CD14-positive monocyte (primary cell): Measurements from ENCODE around the gene KSR2. TPM values are rescaled to one million over a fixed set of nuclear protein-coding genes. Genes with fewer than 3 reads are reported as not detected.

ENCODE experiments used
- DNase-seq, 3 donors: peaks; one replicate each; pipeline ENCODE4 v3.0.0-alpha.2; 2011 to 2022
- H2AFZ ChIP-seq: 2 replicates; pipeline ENCODE4 v1.6.0; 2012; ENCODE audit warnings: mild to moderate bottlenecking, low read depth, low read length, inconsistent platforms; ENCODE audit not compliant: insufficient read depth, poor library complexity, severe bottlenecking
- H3K27ac ChIP-seq, 2 donors: 1 replicate in 1 of 2; 2 replicates in 1 of 2; pipeline ENCODE4 v1.5.1; 2012 to 2013; ENCODE audit warnings: low read length in 2 of 2, control low read depth in 1 of 2, inconsistent platforms in 1 of 2, low read depth in 1 of 2, mild to moderate bottlenecking in 1 of 2
- H3K27me3 ChIP-seq, 2 donors: one replicate each; pipeline versions ENCODE4 v1.6.0 to v1.6.1; 2011 to 2013; ENCODE audit warnings: low read length in 2 of 2; ENCODE audit not compliant: control insufficient read depth in 2 of 2, insufficient read depth in 2 of 2
- H3K36me3 ChIP-seq, 2 donors: replicated peaks in 1 of 2; 1 replicate in 1 of 2; 2 replicates in 1 of 2; pipeline versions ENCODE4 v1.5.1 to v1.6.1; 2012 to 2013; ENCODE audit warnings: low read length in 2 of 2, control low read depth in 1 of 2, inconsistent platforms in 1 of 2, mild to moderate bottlenecking in 1 of 2; ENCODE audit not compliant: insufficient read depth in 2 of 2, control insufficient read depth in 1 of 2
- H3K4me1 ChIP-seq, 2 donors: 1 replicate in 1 of 2; 2 replicates in 1 of 2; pipeline versions ENCODE4 v1.5.1 to v1.6.1; 2012 to 2013; ENCODE audit warnings: low read length in 2 of 2, control low read depth in 1 of 2, inconsistent platforms in 1 of 2, mild to moderate bottlenecking in 1 of 2, moderate library complexity in 1 of 2; ENCODE audit not compliant: insufficient read depth in 2 of 2, control insufficient read depth in 1 of 2
- H3K4me2 ChIP-seq: replicated peaks from 2 replicates; pipeline ENCODE3; 2012; ENCODE audit warnings: low read length, moderate library complexity, mild to moderate bottlenecking; ENCODE audit not compliant: poor library complexity, severe bottlenecking; ENCODE audit errors: extremely low read depth
- H3K4me3 ChIP-seq, 3 experiments: fragments of 200-600 bp in 1 of 3; sonication (generic) in 1 of 3; replicated peaks in 1 of 3; 1 replicate in 2 of 3; 2 replicates in 1 of 3; pipeline ENCODE4 v1.5.1; 2011 to 2013; ENCODE audit warnings: low read length in 3 of 3, mild to moderate bottlenecking in 3 of 3, control low read depth in 2 of 3, low read depth in 2 of 3, inconsistent platforms in 1 of 3, moderate library complexity in 1 of 3
- H3K79me2 ChIP-seq: 2 replicates; pipeline ENCODE4 v1.6.0; 2012; ENCODE audit warnings: mild to moderate bottlenecking, control low read depth, inconsistent platforms, low read length, moderate library complexity; ENCODE audit not compliant: insufficient read depth
- H3K9ac ChIP-seq: 2 replicates; pipeline ENCODE4 v1.6.0; 2017; ENCODE audit warnings: low read length, mild to moderate bottlenecking; ENCODE audit not compliant: insufficient read depth, poor library complexity, severe bottlenecking
- H3K9me3 ChIP-seq, 2 donors: replicated peaks in 1 of 2; 1 replicate in 1 of 2; 2 replicates in 1 of 2; pipeline versions ENCODE4 v1.5.1 to v1.6.1; 2012 to 2013; ENCODE audit warnings: low read length in 2 of 2, control low read depth in 1 of 2; ENCODE audit not compliant: control insufficient read depth in 1 of 2, insufficient read depth in 1 of 2
- H4K20me1 ChIP-seq: 2 replicates; pipeline ENCODE4 v1.6.0; 2012; ENCODE audit warnings: mild to moderate bottlenecking, low read length, control low read depth, moderate library complexity; ENCODE audit not compliant: insufficient read depth
- H3K27ac Mint-ChIP-seq, 7 donors: one replicate each; pipeline ENCODE4 v1.8.0; 2020; ENCODE audit warnings: mild to moderate bottlenecking in 7 of 7, mixed read lengths in 7 of 7, moderate library complexity in 6 of 7, inconsistent platforms in 2 of 7
- H3K27me3 Mint-ChIP-seq, 3 donors: one replicate each; pipeline ENCODE4 v1.8.0; 2021 to 2022; ENCODE audit warnings: low read depth in 3 of 3, mild to moderate bottlenecking in 3 of 3, mixed read lengths in 3 of 3, moderate library complexity in 3 of 3, inconsistent platforms in 1 of 3
- H3K36me3 Mint-ChIP-seq, 2 donors: one replicate each; pipeline ENCODE4 v1.8.0; 2020; ENCODE audit warnings: mixed read lengths in 2 of 2, inconsistent platforms in 1 of 2, mild to moderate bottlenecking in 1 of 2
- H3K4me1 Mint-ChIP-seq: one replicate; pipeline ENCODE4 v1.8.0; 2020; ENCODE audit warnings: mild to moderate bottlenecking, mixed read lengths
- H3K4me3 Mint-ChIP-seq, 2 donors: one replicate each; pipeline ENCODE4 v1.8.0; 2020; ENCODE audit warnings: mild to moderate bottlenecking in 2 of 2, mixed read lengths in 2 of 2, moderate library complexity in 1 of 2
- H3K9me3 Mint-ChIP-seq, 7 donors: one replicate each; pipeline ENCODE4 v1.8.0; 2020 to 2022; ENCODE audit warnings: mixed read lengths in 7 of 7, mild to moderate bottlenecking in 6 of 7, moderate library complexity in 6 of 7, inconsistent platforms in 2 of 7
- CTCF ChIP-seq: fragments of 200-600 bp; IDR thresholded peaks from one replicate; pipeline ENCODE4 v1.8.0; 2022; ENCODE audit warnings: antibody characterized with exemption, mild to moderate bottlenecking
- WGBS: methylation state at CpG from one replicate; pipeline ENCODE4 v1.1.5; 2013; ENCODE audit warnings: missing lambda C conversion rate; ENCODE audit not compliant: insufficient coverage; 5-methylcytosine and 5-hydroxymethylcytosine counted together
- intact Hi-C, 2 donors: fragments of 100-400 bp; cut with micrococcal nuclease; formaldehyde crosslinking; loops; one replicate each; pipeline versions ENCODE4 v1.15.0 to v1.15.1; 2023
- polyA plus RNA-seq, 3 donors: library from polyadenylated mRNA; depleted of rRNA in 1 of 3; unstranded in 2 of 3; stranded (reverse) in 1 of 3; fragments of 300-500 nt in 2 of 3; fragments of >200 nt in 1 of 3; fragmentation: Illumina TruSeq in 2 of 3; gene quantifications; 1 replicate in 2 of 3; 2 replicates in 1 of 3; pipeline ENCODE4 v1.2.3, GENCODE V29; 2012 to 2021

KSR2 gene
- polyA plus RNA-seq, 3 donors = not detected

- Histone ChIP-seq H3K27me3 (no peaks in the 10 kb centered on the region), H3K9ac (no peak overlapping the region), H3K4me1 (no peaks in the 10 kb centered on the region), H4K20me1 (no peaks in the 10 kb centered on the region), H3K9me3 (no peaks in the 10 kb centered on the region), H3K4me3 (no peak overlapping the region), H3K36me3 (no peaks in the 10 kb centered on the region), H3K4me2 (no peak overlapping the region), H3K79me2 (no peaks in the 10 kb centered on the region), H3K27ac (no peak overlapping the region), H2AFZ (no peak overlapping the region)
- no peak overlapping the region for H3K27ac Mint-ChIP-seq
- peaks cover 0 to 3% (median 0%) of the 10 kb centered on the region in 7 donors for H3K9me3 Mint-ChIP-seq
- TF ChIP-seq CTCF = no peak
- H3K4me1 Mint-ChIP-seq = no peaks in the 10 kb centered on the region
- intact Hi-C loops = no loop called here
- peaks cover 1 to 20% (median 4%) of the 10 kb centered on the region in 3 donors for H3K27me3 Mint-ChIP-seq
- H3K4me3 Mint-ChIP-seq = no peak overlapping the region
- DNase-seq = no peak
- no peaks in the 10 kb centered on the region for H3K36me3 Mint-ChIP-seq
- 83% methylated on average over 1 of the region's 4 CpGs for WGBS
These were observed 254.6 kb downstream of the KSR2 start for GRCh38 chr12:117714203-117714602.

DNA sequence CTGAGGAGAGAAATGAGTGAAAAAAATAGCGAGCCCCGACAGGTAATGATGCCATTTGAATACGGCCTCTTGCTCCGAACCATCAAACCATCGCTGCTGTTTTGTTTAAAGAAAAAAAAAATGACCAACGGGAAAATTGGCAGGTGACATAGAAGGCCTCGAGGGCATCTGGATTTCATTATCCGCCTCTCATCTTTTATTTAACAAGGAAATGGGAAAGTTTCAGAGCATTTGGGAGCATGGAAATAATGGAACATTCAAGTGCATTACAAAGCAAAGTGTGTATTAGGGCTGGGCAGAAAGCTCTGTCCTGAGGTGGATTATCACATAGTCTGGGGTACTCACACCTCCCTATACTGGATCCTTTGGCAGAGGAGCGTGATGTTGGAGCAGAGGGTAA lies 258.7 kb downstream of the KSR2 start:
- H3K9ac ChIP-seq = no peak overlapping the region
- Mint-ChIP-seq H3K4me3 (no peak overlapping the region), H3K4me1 (no peaks in the 10 kb centered on the region), H3K36me3 (no peaks in the 10 kb centered on the region), H3K9me3 (peaks cover 0 to 2% (median 0%) of the 10 kb centered on the region in 7 donors), H3K27me3 (peaks cover 1 to 10% (median 2%) of the 10 kb centered on the region in 3 donors), H3K27ac (no peak overlapping the region)
- intact Hi-C loops = no loop called here
- no peak overlapping the region for H3K27ac ChIP-seq
- H3K79me2 ChIP-seq = no peaks in the 10 kb centered on the region
- no peaks in the 10 kb centered on the region for H4K20me1 ChIP-seq
- H3K4me2 ChIP-seq = no peak overlapping the region
- H2AFZ ChIP-seq = no peak overlapping the region
- no peaks in the 10 kb centered on the region for H3K9me3 ChIP-seq
- WGBS = 98% methylated on average over 5 of the region's 9 CpGs
- H3K4me1 ChIP-seq = no peaks in the 10 kb centered on the region
- DNase-seq = no peak
- H3K27me3 ChIP-seq = no peaks in the 10 kb centered on the region
- TF ChIP-seq CTCF = no peak
- H3K36me3 ChIP-seq = no peaks in the 10 kb centered on the region
- H3K4me3 ChIP-seq = no peak overlapping the region
